GM12874 (cell line): ENCODE data around the gene SSPN.

Experiments
- CTCF ChIP-seq: IDR thresholded peaks from 2 replicates; pipeline ENCODE4 v1.5.1; 2011; ENCODE audit warnings: low read depth, mild to moderate bottlenecking, control low read depth, low read length, moderate library complexity; ENCODE audit not compliant: insufficient read depth

The SSPN gene

GRCh38 chr12:26271024-26271423, 75.7 kb downstream of the SSPN start:
- no peak for TF ChIP-seq CTCF

GRCh38 chr12:26271889-26272492, 76.6 kb downstream of the SSPN start:
- no peak for TF ChIP-seq CTCF

DNA sequence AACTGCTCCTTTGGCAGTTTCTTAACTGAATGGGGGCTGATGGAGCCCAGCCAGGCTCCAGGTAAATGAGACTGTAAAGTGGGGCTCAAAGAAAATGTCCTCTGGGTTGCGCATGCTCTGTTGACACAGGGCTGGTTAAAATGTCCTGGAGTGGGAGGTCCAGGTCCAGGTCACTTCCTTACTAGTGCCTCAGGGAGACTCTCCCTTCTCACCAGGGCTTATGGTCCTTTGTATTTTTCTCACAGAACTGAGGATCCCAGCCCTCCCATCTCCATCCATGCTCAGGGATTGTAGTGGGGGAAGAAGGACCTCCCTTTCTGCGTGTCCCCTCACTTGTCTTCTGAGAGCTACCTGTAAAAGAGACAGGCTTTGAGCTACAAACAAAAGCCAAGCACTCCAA, 77.5 kb downstream of the SSPN start:
- no peak for TF ChIP-seq CTCF

DNA sequence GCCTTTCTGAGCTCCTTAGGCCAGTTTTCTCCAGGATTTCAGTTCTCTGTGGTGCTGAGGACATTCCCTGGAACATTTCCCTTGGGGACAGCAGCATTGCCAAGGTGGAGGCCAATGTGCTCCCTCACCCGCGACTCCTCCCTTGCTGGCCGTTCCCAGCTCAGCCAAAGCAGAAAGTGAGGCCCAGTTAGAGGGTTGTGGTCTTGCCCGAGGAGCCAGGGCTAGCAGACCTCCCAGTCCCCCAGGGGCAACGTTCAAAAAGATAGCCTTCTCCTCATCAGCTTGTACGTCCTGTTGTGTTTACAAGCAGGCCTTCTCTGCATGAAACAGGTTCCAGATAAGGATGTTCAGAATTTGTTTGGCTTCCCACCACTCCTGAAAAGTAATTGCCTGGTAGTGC, 78.4 kb downstream of the SSPN start:
- TF ChIP-seq CTCF, result no peak

GRCh38 chr12:26274441-26275312, 79.3 kb downstream of the SSPN start:
- no peak for TF ChIP-seq CTCF

- TF ChIP-seq CTCF, result no peak
Observed at GRCh38 chr12:26275313-26276131, 80.1 kb downstream of the SSPN start.

GRCh38 chr12:26276709-26277108, 81.3 kb downstream of the SSPN start:
- no peak for TF ChIP-seq CTCF
